Choroid plexus epithelial cell (primary cell): ENCODE measurements around the gene RALGPS1.

Experiments
- DNase-seq: peaks from one replicate; pipeline ENCODE4 v3.0.0-alpha.2; 2010; ENCODE audit warnings: low read depth
- H3K4me3 ChIP-seq: 2 replicates; pipeline ENCODE4 v1.5.1; 2011; ENCODE audit warnings: low read depth, mild to moderate bottlenecking, control low read depth, low read length, moderate library complexity
- CTCF ChIP-seq: conservative IDR thresholded peaks from 2 replicates; pipeline ENCODE4 v1.5.1; 2011; ENCODE audit warnings: low read depth, mild to moderate bottlenecking, control low read depth, inconsistent platforms, low read length, moderate library complexity

Gene RALGPS1

DNA sequence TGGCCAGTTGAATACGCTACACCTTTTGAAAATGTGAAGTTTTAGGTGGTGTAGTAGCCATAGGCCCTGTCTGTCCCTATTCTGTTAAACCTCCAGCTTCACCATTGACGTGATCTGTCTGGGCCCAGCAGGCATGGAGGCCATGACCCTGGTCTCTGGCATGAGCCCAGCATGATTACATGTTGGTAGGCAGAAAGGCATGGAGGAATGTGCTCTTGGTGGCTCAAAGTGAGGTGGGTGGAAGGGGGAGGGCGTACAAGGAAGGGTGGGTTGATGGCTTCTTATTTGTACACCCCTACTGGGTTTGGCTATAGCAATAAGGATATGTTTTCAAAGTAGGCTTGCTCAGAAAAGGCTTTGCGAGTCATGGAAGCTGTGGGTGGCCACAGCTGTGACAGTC is 23.7 kb downstream of the RALGPS1 start:
- DNase-seq = no peak
- TF ChIP-seq CTCF = no peak
- H3K4me3 ChIP-seq = no peak overlapping the region

GRCh38 chr9:126939821-126940221 is 25.2 kb downstream of the RALGPS1 start:
- no peak overlapping the region for H3K4me3 ChIP-seq
- no peak for TF ChIP-seq CTCF
- no peak for DNase-seq

- no peak for TF ChIP-seq CTCF
- no peak overlapping the region for H3K4me3 ChIP-seq
- no peak for DNase-seq
Measured at GRCh38 chr9:126942399-126942798, 27.8 kb downstream of the RALGPS1 start.

DNA sequence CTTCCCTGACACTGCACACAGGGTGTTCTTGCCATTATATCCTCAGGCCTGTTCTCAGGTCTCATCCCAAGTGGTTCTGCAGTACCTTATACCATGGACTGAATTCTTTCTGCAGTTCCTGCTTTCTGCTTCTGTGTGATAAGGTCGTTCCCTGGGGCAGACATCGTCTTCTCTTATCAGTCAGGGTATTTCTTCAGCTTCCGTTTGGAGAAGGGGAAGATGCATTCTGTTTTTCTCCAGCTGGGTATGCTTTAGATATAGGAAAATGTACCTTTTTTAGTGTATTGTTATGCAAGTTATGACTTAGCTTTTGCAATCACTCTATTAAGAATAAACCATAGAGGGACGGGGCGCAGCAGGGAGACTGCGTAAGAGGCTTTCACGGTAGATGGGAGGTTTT is 31.1 kb downstream of the RALGPS1 start:
- TF ChIP-seq CTCF = no peak
- H3K4me3 ChIP-seq = no peak overlapping the region
- no peak for DNase-seq

GRCh38 chr9:126947529-126947928 is 32.9 kb downstream of the RALGPS1 start:
- no peak for DNase-seq
- TF ChIP-seq CTCF = peak; percentile 14
- no peak overlapping the region for H3K4me3 ChIP-seq

GRCh38 chr9:126952205-126952977 is 37.8 kb downstream of the RALGPS1 start:
- H3K4me3 ChIP-seq = no peak overlapping the region
- TF ChIP-seq CTCF = no peak
- no peak for DNase-seq
